Measurements from ENCODE around the gene IGF2. TPM values are rescaled to one million over a fixed set of nuclear protein-coding genes. Genes with fewer than 3 reads are reported as not detected.

IGF2 gene
- total RNA-seq, 4 donors from 2014 or later = 9.9 to 26.6 (median 18.1) TPM

GRCh38 chr11:2143477-2143798 is 4.2 kb upstream of the IGF2 start:
- WGBS, 2 donors = 5 to 13% methylated on average over 12 of the region's 12 CpGs
- intact Hi-C loops (cut with DNase I) = no loop called here
- H3K4me1 ChIP-seq = peaks cover 0 to 21% of the 10 kb centered on the region in 2 donors
- TF ChIP-seq CTCF (IDR thresholded peaks at IDR 0.05) = no peak
- no peak for TF ChIP-seq POLR2A (IDR thresholded peaks at IDR 0.05)
- H3K4me3 ChIP-seq (replicated peaks in 1 of 3) = no peak overlapping the region
- H3K9me3 ChIP-seq = no peaks in the 10 kb centered on the region
- peaks cover 40% of the 10 kb centered on the region for H3K27me3 ChIP-seq
- H3K36me3 ChIP-seq = no peaks in the 10 kb centered on the region
- DNase-seq = no peak
- no peak overlapping the region for H3K27ac ChIP-seq

GRCh38 chr11:2142762-2143202 is 3.6 kb upstream of the IGF2 start:
- no peak for DNase-seq
- intact Hi-C loops (cut with DNase I) = no loop called here
- 9 to 13% methylated on average over 6 of the region's 6 CpGs for WGBS, 2 donors
- H3K4me3 ChIP-seq (replicated peaks in 1 of 3) = no peak overlapping the region
- H3K36me3 ChIP-seq = no peaks in the 10 kb centered on the region
- H3K27ac ChIP-seq = no peak overlapping the region
- H3K27me3 ChIP-seq = peaks cover 40% of the 10 kb centered on the region
- TF ChIP-seq CTCF (IDR thresholded peaks at IDR 0.05) (no peak), POLR2A (IDR thresholded peaks at IDR 0.05) (no peak)
- no peaks in the 10 kb centered on the region for H3K9me3 ChIP-seq
- H3K4me1 ChIP-seq = peaks cover 0 to 26% of the 10 kb centered on the region in 2 donors

GRCh38 chr11:2142300-2142759 is 3.1 kb upstream of the IGF2 start:
- WGBS, 2 donors = 10 to 15% methylated on average over 5 of the region's 5 CpGs
- peaks cover 40% of the 10 kb centered on the region for H3K27me3 ChIP-seq
- H3K36me3 ChIP-seq = no peaks in the 10 kb centered on the region
- no peak for TF ChIP-seq POLR2A (IDR thresholded peaks at IDR 0.05)
- TF ChIP-seq CTCF (IDR thresholded peaks at IDR 0.05) = no peak
- H3K9me3 ChIP-seq = no peaks in the 10 kb centered on the region
- intact Hi-C loops (cut with DNase I) = no loop called here
- no peak overlapping the region for H3K4me3 ChIP-seq (replicated peaks in 1 of 3)
- no peak overlapping the region for H3K27ac ChIP-seq
- no peak for DNase-seq
- H3K4me1 ChIP-seq = peaks cover 4 to 31% of the 10 kb centered on the region in 2 donors

GRCh38 chr11:2140411-2141400 is 1.5 kb upstream of the IGF2 start:
- peaks cover 6 to 32% of the 10 kb centered on the region in 2 donors for H3K4me1 ChIP-seq
- H3K27me3 ChIP-seq = peaks cover 31% of the 10 kb centered on the region
- WGBS, 2 donors = 12 to 18% methylated on average over 29 to 63 of the region's 102 CpGs
- intact Hi-C loops (cut with DNase I) = no loop called here
- no peak for TF ChIP-seq POLR2A (IDR thresholded peaks at IDR 0.05)
- no peak for TF ChIP-seq CTCF (IDR thresholded peaks at IDR 0.05)
- H3K9me3 ChIP-seq = no peaks in the 10 kb centered on the region
- H3K36me3 ChIP-seq = no peaks in the 10 kb centered on the region
- H3K27ac ChIP-seq = no peak overlapping the region
- DNase-seq = no peak
- H3K4me3 ChIP-seq (replicated peaks in 1 of 3) = no peak overlapping the region

Measured in thyroid gland (tissue), 4 donors.